Endothelial cell of umbilical vein (primary cell): ENCODE results near the gene ZBTB12. TPM values are rescaled to one million over a fixed set of nuclear protein-coding genes. Genes with fewer than 3 reads are reported as not detected.

Experiments used
- BruUV-seq: library from RNA; stranded (reverse); fragments of 400-500 nt; replicated peaks from 2 replicates; lab custom pipeline; 2021; lab: Mats Ljungman, UMichigan
- CTCF ChIA-PET: fragments of 300-600, 350-600 bp; sonication (Branson Sonifier 250); formaldehyde crosslinking; loops from one replicate; lab custom pipeline; 2021; ENCODE audit warnings: antibody characterized with exemption, inconsistent platforms; lab: Charles Lee
- POLR2A ChIA-PET: fragments of 300-600, 350-600 bp; sonication (Branson Sonifier 250); formaldehyde crosslinking; loops from one replicate; lab custom pipeline; 2021; ENCODE audit warnings: antibody characterized with exemption, inconsistent platforms; lab: Charles Lee
- DNase-seq: peaks from one replicate; pipeline ENCODE4 v3.0.0-alpha.2; 2011; ENCODE audit warnings: low read depth, low spot score
- FAIRE-seq: peaks from 2 replicates; lab custom pipeline; 2011; peaks lifted over from hg19 to GRCh38; lab: Jason Lieb, UNC
- H2AFZ ChIP-seq: 2 replicates; pipeline ENCODE4 v1.6.0; 2012; ENCODE audit warnings: low read depth, low read length, control low read depth, inconsistent platforms
- H3K27ac ChIP-seq: 2 replicates; pipeline ENCODE4 v1.5.1; 2011; ENCODE audit warnings: low read depth, mild to moderate bottlenecking, control low read depth, low read length, moderate library complexity; ENCODE audit not compliant: insufficient read depth
- H3K27me3 ChIP-seq, 2 experiments: 2 replicates each; pipeline versions ENCODE4 v1.6.0 to v1.6.1; 2011; ENCODE audit warnings: low read length in 2 of 2, mixed read lengths in 1 of 2; ENCODE audit not compliant: control insufficient read depth in 2 of 2, insufficient read depth in 2 of 2
- H3K36me3 ChIP-seq, 2 experiments: 2 replicates in 1 of 2; 3 replicates in 1 of 2; pipeline ENCODE4 v1.5.1; 2011; ENCODE audit warnings: low read length in 2 of 2, mild to moderate bottlenecking in 1 of 2, moderate library complexity in 1 of 2; ENCODE audit not compliant: control insufficient read depth in 2 of 2, insufficient read depth in 2 of 2; ENCODE audit errors: extremely low read depth in 1 of 2
- H3K4me1 ChIP-seq: 3 replicates; pipeline ENCODE4 v1.5.1; 2011; ENCODE audit warnings: mild to moderate bottlenecking, low read length; ENCODE audit not compliant: control insufficient read depth, insufficient read depth; ENCODE audit errors: extremely low read depth
- H3K4me2 ChIP-seq: 2 replicates; pipeline ENCODE4 v1.6.1; 2011; ENCODE audit warnings: low read length, control low read depth, mixed read lengths; ENCODE audit not compliant: insufficient read depth
- H3K4me3 ChIP-seq, 3 experiments: fragments of 200-600 bp in 1 of 3; sonication (generic), shearing (Covaris generic) in 1 of 3; replicated peaks in 1 of 3; 2 replicates each; pipeline ENCODE4 v1.5.1; 2011 to 2016; ENCODE audit warnings: control low read depth in 3 of 3, low read length in 3 of 3, mild to moderate bottlenecking in 2 of 3, inconsistent platforms in 1 of 3, low read depth in 1 of 3, moderate library complexity in 1 of 3; ENCODE audit not compliant: insufficient read depth in 1 of 3
- H3K79me2 ChIP-seq: 2 replicates; pipeline ENCODE4 v1.6.0; 2012; ENCODE audit warnings: low read length, inconsistent platforms; ENCODE audit not compliant: control insufficient read depth, insufficient read depth
- H3K9ac ChIP-seq: replicated peaks from 2 replicates; pipeline ENCODE3; 2011; ENCODE audit warnings: low read length, control low read depth; ENCODE audit not compliant: insufficient read depth; ENCODE audit errors: extremely low read depth
- H3K9me1 ChIP-seq: replicated peaks from 3 replicates; pipeline ENCODE4 v1.6.0; 2011; ENCODE audit warnings: mild to moderate bottlenecking, low read length; ENCODE audit not compliant: control insufficient read depth, insufficient read depth; ENCODE audit errors: extremely low read depth
- H3K9me3 ChIP-seq: replicated peaks from 2 replicates; pipeline ENCODE4 v1.5.1; 2012; ENCODE audit warnings: low read length, inconsistent platforms; ENCODE audit not compliant: control insufficient read depth, insufficient read depth
- H4K20me1 ChIP-seq: replicated peaks from 2 replicates; pipeline ENCODE3; 2011; ENCODE audit warnings: mild to moderate bottlenecking, low read length; ENCODE audit not compliant: control insufficient read depth, insufficient read depth; ENCODE audit errors: extremely low read depth
- EZH2 ChIP-seq: IDR thresholded peaks from 2 replicates; pipeline ENCODE4 v1.6.1; 2012; ENCODE audit warnings: borderline replicate concordance, low read depth, mild to moderate bottlenecking, moderate library complexity, low read length, inconsistent platforms; ENCODE audit not compliant: severe bottlenecking
- FOS ChIP-seq: IDR thresholded peaks from 2 replicates; pipeline ENCODE4 v1.6.1; 2011; ENCODE audit warnings: mild to moderate bottlenecking, low read length, moderate library complexity, borderline replicate concordance; ENCODE audit not compliant: insufficient read depth
- GATA2 ChIP-seq: IDR thresholded peaks from 2 replicates; pipeline ENCODE4 v1.7.0; 2011; ENCODE audit warnings: low read depth, mild to moderate bottlenecking, moderate library complexity, mixed read lengths, low read length; ENCODE audit not compliant: insufficient read length, insufficient read depth
- JUN ChIP-seq: IDR thresholded peaks from 2 replicates; pipeline ENCODE4 v1.6.1; 2011; ENCODE audit warnings: borderline replicate concordance, low read depth; ENCODE audit not compliant: insufficient read length, insufficient read depth
- MAX ChIP-seq: IDR thresholded peaks from 2 replicates; pipeline ENCODE4 v1.6.1; 2011; ENCODE audit not compliant: insufficient read depth, insufficient read length
- MYC ChIP-seq: IDR thresholded peaks from one replicate; pipeline ENCODE4 v1.6.1; 2011; ENCODE audit warnings: mild to moderate bottlenecking, low read depth, low read length
- POLR2A ChIP-seq: IDR thresholded peaks from 2 replicates; pipeline ENCODE4 v1.6.1; 2012; ENCODE audit warnings: low read depth, mild to moderate bottlenecking, control low read depth, low read length
- POLR2AphosphoS5 ChIP-seq: IDR thresholded peaks from 2 replicates; pipeline ENCODE4 v1.6.1; 2012; ENCODE audit warnings: low read depth, mild to moderate bottlenecking, control low read depth, low read length, moderate library complexity; ENCODE audit not compliant: insufficient read depth
- dilution Hi-C: fragments of 300-500 bp; cut with MboI; formaldehyde crosslinking; loops from one replicate; pipeline ENCODE4 v1.15.0; 2019; ENCODE audit warnings: low sequenced_read_pairs; ENCODE audit not compliant: extremely low pct_ligation_motif_present
- intact Hi-C: fragments of 100-400 bp; cut with micrococcal nuclease; formaldehyde crosslinking; loops from one replicate; pipeline ENCODE4 v1.10.0; 2022
- polyA plus RNA-seq, 4 experiments: library from polyadenylated mRNA; depleted of rRNA in 3 of 4; stranded (reverse) in 3 of 4; unstranded in 1 of 4; fragments of >200 nt; gene quantifications; 2 replicates each; pipeline versions ENCODE4 v1.2.1 to v1.2.3, GENCODE V29; 2011 to 2012; ENCODE audit warnings: missing spikeins in 1 of 4
- total RNA-seq: library from RNA; stranded (reverse); gene quantifications from 2 replicates; pipeline ENCODE4 v1.2.3, GENCODE V29; 2021
- TF ChIP-seq, protein P1 (sequence below), 2 donors: IDR thresholded peaks; 1 replicate in 1 of 2; 2 replicates in 1 of 2; pipeline ENCODE4 v1.5.1; 2011; ENCODE audit warnings: low read length in 2 of 2, mild to moderate bottlenecking in 2 of 2, moderate library complexity in 2 of 2, control low read depth in 1 of 2, inconsistent platforms in 1 of 2, low read depth in 1 of 2; ENCODE audit not compliant: insufficient read depth in 1 of 2; ENCODE audit errors: extremely low read depth in 1 of 2

Gene ZBTB12
- total and polyA plus RNA-seq, 2 donors (not counting 3 experiments of a cell fraction or from before 2014, with no cell fraction given) = 2.9 to 4.9 TPM

DNA sequence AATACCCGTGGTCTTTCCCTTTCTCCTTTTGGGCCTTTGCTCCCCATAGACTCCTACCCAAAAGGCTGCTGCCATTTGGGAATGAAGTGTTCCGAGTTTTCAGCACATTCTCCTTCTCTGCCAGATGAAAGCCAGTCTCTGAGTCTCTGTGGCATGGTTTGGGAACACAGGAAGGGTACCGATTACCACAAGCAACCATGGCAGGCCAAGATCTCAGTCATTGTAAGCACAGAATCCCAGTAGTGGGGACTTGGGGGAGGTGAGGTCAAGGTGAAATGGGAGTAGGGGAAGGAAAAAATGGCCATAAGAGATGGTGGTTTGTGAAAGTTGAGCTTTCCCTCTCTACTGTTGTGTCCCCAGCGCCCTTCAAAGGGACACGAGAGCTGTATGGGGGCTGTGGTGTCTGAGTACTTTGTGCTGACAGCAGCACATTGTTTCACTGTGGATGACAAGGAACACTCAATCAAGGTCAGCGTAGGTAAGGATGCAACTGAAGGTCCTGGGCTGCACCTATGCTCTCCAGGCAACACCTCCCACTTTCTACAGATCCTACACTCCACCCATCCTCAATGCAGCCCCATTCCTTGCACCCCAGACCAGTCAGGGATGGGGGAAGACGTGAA is 48.2 kb upstream of the ZBTB12 start:
- no peak for FAIRE-seq
- CTCF ChIA-PET = interaction anchor here (3.3 kb wide), 1 partner anchor 52 kb away, joined by 31 read pairs; the partner anchor contains the start of gene EHMT2
- no peak for DNase-seq
- H4K20me1 ChIP-seq = no peaks in the 10 kb centered on the region
- no peak overlapping the region for H3K4me3 ChIP-seq
- BruUV-seq = no TSS peak
- POLR2A ChIA-PET = no interaction called here
- H3K27ac ChIP-seq = no peak overlapping the region
- no peaks in the 10 kb centered on the region for H3K27me3 ChIP-seq
- H3K36me3 ChIP-seq = peaks cover 22 to 30% of the 10 kb centered on the region in 2 experiments
- H3K4me1 ChIP-seq = peaks cover 3% of the 10 kb centered on the region
- H3K79me2 ChIP-seq = no peaks in the 10 kb centered on the region
- TF ChIP-seq JUN (no peak), MAX (no peak), GATA2 (no peak), POLR2A (no peak), MYC (no peak), FOS (no peak), EZH2 (no peak), POLR2AphosphoS5 (no peak)
- TF ChIP-seq, protein P1, sequence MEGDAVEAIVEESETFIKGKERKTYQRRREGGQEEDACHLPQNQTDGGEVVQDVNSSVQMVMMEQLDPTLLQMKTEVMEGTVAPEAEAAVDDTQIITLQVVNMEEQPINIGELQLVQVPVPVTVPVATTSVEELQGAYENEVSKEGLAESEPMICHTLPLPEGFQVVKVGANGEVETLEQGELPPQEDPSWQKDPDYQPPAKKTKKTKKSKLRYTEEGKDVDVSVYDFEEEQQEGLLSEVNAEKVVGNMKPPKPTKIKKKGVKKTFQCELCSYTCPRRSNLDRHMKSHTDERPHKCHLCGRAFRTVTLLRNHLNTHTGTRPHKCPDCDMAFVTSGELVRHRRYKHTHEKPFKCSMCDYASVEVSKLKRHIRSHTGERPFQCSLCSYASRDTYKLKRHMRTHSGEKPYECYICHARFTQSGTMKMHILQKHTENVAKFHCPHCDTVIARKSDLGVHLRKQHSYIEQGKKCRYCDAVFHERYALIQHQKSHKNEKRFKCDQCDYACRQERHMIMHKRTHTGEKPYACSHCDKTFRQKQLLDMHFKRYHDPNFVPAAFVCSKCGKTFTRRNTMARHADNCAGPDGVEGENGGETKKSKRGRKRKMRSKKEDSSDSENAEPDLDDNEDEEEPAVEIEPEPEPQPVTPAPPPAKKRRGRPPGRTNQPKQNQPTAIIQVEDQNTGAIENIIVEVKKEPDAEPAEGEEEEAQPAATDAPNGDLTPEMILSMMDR (IDR thresholded peaks at IDR 0.05; ENCODE audit: extremely low read depth in 1 of 2, insufficient read depth in 1 of 2, low read depth in 1 of 2, low read length in 2 of 2) = no peak
- no peak overlapping the region for H3K9ac ChIP-seq
- H3K9me3 ChIP-seq = no peaks in the 10 kb centered on the region
- intact Hi-C loops = loop anchor here (10.0 kb wide), 1 partner anchor 115 kb away; no protein-coding TSS in a partner anchor
- no peaks in the 10 kb centered on the region for H3K9me1 ChIP-seq
- no peak overlapping the region for H3K4me2 ChIP-seq
- H2AFZ ChIP-seq = no peak overlapping the region
- dilution Hi-C loops = no loop called here
